Choroid plexus epithelial cell (primary cell): ENCODE results near the gene CD300C.
"Not testable (repeated sequence)": the region's sequence is repeated elsewhere in the genome, so short reads cannot be mapped to it uniquely, and the experiment has no call there.

ENCODE experiments used
- DNase-seq: peaks from one replicate; pipeline ENCODE4 v3.0.0-alpha.2; 2010; ENCODE audit warnings: low read depth
- H3K4me3 ChIP-seq: 2 replicates; pipeline ENCODE4 v1.5.1; 2011; ENCODE audit warnings: low read depth, mild to moderate bottlenecking, control low read depth, low read length, moderate library complexity
- TF ChIP-seq, protein P1 (sequence below): conservative IDR thresholded peaks from 2 replicates; pipeline ENCODE4 v1.5.1; 2011; ENCODE audit warnings: low read depth, mild to moderate bottlenecking, control low read depth, inconsistent platforms, low read length, moderate library complexity

The CD300C gene

DNA sequence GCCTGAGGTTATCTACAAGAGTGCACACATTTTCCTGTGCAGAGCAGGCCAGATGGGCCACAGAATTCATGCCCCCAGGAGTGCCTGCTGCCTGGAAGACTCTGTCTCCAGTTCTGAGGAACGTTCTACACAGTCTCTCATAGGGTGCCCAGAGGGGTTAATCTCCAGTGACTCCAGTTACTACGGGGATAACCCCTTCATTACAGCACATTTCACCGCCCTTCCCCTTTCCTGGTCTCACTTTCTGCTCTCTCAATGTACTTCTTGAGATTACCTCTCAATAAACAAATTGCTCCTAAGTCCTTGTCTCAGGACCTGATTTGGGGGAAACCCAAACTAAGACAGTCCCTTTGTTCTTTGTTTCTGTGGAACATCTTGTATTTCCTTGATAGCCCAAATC is 15.7 kb upstream of the CD300C start:
- no peak for DNase-seq
- TF ChIP-seq, protein P1, sequence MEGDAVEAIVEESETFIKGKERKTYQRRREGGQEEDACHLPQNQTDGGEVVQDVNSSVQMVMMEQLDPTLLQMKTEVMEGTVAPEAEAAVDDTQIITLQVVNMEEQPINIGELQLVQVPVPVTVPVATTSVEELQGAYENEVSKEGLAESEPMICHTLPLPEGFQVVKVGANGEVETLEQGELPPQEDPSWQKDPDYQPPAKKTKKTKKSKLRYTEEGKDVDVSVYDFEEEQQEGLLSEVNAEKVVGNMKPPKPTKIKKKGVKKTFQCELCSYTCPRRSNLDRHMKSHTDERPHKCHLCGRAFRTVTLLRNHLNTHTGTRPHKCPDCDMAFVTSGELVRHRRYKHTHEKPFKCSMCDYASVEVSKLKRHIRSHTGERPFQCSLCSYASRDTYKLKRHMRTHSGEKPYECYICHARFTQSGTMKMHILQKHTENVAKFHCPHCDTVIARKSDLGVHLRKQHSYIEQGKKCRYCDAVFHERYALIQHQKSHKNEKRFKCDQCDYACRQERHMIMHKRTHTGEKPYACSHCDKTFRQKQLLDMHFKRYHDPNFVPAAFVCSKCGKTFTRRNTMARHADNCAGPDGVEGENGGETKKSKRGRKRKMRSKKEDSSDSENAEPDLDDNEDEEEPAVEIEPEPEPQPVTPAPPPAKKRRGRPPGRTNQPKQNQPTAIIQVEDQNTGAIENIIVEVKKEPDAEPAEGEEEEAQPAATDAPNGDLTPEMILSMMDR: no peak
- no peak overlapping the region for H3K4me3 ChIP-seq

DNA sequence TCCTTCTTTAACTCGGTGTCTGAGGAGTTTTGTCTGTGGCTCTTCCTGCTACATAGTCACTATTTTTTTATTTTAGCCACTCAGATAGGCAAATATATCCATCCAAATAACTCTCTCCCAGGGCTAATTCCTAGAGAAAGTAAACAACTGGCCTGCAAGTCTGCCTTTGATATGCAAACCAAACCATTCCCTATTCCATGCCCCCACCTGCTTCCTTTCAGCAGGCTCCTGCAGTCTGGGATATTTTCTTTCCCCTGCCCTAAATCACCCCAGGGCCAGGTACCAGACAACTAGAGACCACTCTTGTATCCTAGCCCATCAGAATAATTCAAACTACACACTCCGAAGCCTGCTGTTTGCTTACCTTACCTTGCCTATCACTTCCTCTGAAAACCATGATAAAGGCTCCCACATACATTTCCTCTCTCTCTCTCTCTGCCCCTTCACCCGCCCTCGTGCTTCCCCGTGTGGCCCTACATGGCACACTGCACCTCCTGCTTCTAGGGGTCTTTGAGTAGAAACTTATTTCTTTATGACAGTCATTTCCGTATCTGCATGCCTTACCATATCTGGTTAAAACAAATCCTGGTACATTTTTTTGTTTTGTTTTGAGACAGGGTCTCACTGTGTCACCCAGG is 13.1 kb upstream of the CD300C start:
- TF ChIP-seq, protein P1: no peak
- H3K4me3 ChIP-seq: no peak overlapping the region
- DNase-seq: no peak

DNA sequence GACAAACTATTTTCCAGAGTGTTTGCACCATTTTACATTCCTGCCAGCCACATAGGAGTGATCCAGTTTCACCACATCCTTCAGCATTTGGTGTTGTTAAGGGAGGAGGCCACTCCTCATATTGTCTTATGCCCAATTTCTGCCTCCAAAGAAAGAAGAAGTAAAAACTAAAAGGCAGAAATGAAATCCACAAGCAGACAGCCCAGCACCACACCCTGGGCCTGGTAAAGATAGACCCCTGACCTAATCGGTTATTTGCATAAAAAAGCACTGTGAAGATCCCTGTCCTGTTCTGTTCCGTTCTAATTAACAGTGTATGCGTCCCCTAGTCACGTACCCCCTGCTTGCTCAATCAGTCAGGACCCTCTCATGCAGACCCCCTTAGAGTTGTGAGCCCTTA is 12.5 kb upstream of the CD300C start:
- DNase-seq, H3K4me3 ChIP-seq: not testable (repeated sequence)

DNA sequence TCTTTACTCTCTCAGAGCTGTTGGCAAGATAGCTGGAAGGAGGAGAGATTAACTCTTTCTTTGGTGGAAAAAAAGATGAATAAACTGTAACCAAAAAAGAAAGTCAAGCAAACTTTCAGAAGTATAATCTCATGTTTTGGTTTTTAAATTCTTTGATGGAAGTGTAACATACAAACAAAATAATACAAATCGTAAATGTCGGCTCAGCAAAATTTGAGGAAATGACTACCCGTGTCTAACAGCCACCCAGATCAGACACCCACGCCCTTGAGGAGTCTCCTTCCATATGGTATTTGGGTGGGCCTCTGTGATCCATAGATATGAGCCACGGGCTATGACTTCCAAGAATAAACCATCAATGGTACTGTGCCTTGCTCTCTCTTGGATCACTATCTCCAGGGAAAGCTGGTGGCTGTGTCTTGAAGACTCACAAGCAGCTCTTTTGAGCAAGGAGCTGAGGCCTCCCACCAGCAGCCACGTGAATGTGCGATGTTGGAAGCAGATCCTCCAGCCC is 9.6 kb upstream of the CD300C start:
- H3K4me3 ChIP-seq: no peak overlapping the region
- TF ChIP-seq, protein P1: no peak
- DNase-seq: no peak

DNA sequence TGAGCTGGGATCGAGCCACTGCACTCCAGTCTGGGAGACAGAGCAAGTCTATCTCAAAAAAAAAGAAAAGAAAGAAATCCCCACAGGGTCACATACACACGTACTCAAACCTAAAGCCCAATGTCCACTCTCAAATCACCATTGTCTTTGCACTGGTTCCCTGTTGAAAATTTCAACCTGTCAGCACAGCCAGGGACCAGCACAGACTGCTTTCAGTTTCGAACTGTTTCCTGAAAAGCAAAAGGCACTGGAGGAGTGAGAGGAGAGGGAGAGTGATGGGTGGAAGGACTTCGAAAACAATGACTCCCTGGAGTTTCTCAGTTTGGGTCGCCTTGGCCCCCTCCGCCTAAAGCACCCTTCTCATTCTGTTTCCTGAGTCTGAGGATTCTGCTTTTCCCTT is 9.0 kb upstream of the CD300C start:
- no peak overlapping the region for H3K4me3 ChIP-seq
- no peak for DNase-seq
- TF ChIP-seq, protein P1: no peak

DNA sequence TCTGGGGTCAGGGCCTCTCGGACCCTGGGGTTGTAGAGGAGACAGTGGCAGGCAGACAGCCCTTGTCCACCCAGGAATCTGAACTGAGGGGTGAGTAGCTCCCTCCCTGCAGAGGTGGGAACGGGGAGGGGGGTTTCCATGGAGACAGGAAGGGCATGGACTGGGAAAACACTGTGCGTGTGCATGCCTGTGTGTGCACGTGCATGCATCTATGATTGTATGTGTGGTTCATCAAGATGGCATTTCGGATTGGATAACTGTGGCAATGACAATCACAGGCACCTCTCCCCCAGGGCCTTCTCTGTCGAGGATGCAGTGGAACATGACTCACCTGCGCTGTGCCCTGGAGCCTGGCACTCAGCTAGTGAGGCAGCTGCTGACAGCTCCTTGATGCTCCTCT is 6.1 kb upstream of the CD300C start:
- no peak for DNase-seq
- TF ChIP-seq, protein P1: no peak
- no peak overlapping the region for H3K4me3 ChIP-seq

DNA sequence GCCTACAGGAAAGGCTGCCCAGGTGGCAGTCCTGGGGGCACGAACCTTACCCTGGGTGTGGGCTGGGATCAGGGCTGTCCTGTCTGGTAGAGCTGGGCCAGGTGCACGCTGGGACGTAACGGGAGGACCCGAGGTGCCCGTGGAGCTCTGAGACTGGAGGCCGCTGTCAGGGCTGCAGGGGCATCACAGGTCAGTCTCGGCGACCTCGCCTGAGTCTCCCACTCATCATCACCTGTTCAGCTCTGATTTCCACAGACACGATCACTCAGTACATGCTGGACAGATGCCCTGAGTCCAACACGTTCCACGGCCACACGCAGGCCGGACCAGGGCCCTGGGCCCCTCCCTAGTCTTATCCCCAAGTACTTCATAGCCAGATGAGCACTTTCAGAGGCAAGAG is 4.7 kb upstream of the CD300C start:
- no peak overlapping the region for H3K4me3 ChIP-seq
- TF ChIP-seq, protein P1: no peak
- no peak for DNase-seq

DNA sequence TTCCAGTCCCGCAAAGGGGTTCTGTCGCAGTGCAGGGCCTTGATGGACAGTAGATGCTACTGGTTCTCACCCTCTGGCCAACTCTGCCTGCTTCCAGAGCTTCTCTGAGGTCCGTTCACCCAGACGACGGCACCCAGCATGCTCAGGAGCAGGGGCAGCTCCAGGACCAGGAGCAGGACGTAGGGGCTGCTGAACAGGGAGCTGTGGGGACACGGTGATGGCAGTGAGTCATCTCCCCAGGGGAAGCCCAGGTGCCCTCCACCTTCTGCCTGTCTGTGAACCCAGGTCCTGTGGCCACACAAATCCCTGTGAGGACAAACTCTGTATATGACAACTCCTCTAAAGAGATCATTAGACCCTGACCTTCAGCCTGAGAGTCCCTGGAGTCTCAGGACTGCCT is 3.4 kb upstream of the CD300C start:
- TF ChIP-seq, protein P1: no peak
- no peak for DNase-seq
- no peak overlapping the region for H3K4me3 ChIP-seq
